Thoracic aorta (tissue), 2 donors: ENCODE data around the gene SKIL. TPM values are rescaled to one million over a fixed set of nuclear protein-coding genes. Genes with fewer than 3 reads are reported as not detected.

Experiments used
- ATAC-seq: fragments of 150-250 bp; one replicate; pipeline ENCODE4 v1.8.0; 2017; ENCODE audit warnings: low read depth; ENCODE audit not compliant: insufficient number of reproducible peaks, low FRiP score
- DNase-seq: peaks from one replicate; pipeline ENCODE4 v3.0.0-alpha.2; 2020; ENCODE audit warnings: low spot score
- H3K27ac ChIP-seq, 2 donors: fragments of 200-600 bp; sonication (generic); 1 replicate in 1 of 2; 2 replicates in 1 of 2; pipeline ENCODE4 v1.5.1; 2016; ENCODE audit warnings: mild to moderate bottlenecking in 2 of 2, moderate library complexity in 2 of 2
- H3K27me3 ChIP-seq: fragments of 200-600 bp; sonication (generic); replicated peaks from 2 replicates; pipeline ENCODE4 v1.6.0; 2016; ENCODE audit warnings: mild to moderate bottlenecking; ENCODE audit not compliant: insufficient read depth
- H3K36me3 ChIP-seq: fragments of 200-600 bp; sonication (generic); one replicate; pipeline ENCODE4 v1.5.1; 2016
- H3K4me1 ChIP-seq, 2 donors: fragments of 200-600 bp; sonication (generic); 1 replicate in 1 of 2; 2 replicates in 1 of 2; pipeline versions ENCODE4 v1.5.1 to v1.6.0; 2016; ENCODE audit warnings: low read depth in 2 of 2, mild to moderate bottlenecking in 1 of 2; ENCODE audit not compliant: control insufficient read depth in 1 of 2
- H3K4me3 ChIP-seq: fragments of 200-600 bp; sonication (generic); 2 replicates; pipeline ENCODE4 v1.5.1; 2016; ENCODE audit warnings: mild to moderate bottlenecking
- H3K9me3 ChIP-seq: fragments of 200-600 bp; sonication (generic); 2 replicates; pipeline ENCODE4 v1.5.1; 2016
- total RNA-seq, 2 donors: library from RNA; depleted of rRNA; stranded (reverse); fragments of >200 nt; gene quantifications; one replicate each; pipeline versions ENCODE4 v1.1.0 to v1.2.3, GENCODE V29; 2016
- TF ChIP-seq, protein P1 (sequence below): fragments of 200-600 bp; sonication (generic); IDR thresholded peaks from one replicate; pipeline ENCODE4 v1.5.1; 2019; ENCODE audit warnings: antibody characterized with exemption

The SKIL gene
- total RNA-seq, 2 donors from 2014 or later, result 60.1 to 104 TPM

DNA sequence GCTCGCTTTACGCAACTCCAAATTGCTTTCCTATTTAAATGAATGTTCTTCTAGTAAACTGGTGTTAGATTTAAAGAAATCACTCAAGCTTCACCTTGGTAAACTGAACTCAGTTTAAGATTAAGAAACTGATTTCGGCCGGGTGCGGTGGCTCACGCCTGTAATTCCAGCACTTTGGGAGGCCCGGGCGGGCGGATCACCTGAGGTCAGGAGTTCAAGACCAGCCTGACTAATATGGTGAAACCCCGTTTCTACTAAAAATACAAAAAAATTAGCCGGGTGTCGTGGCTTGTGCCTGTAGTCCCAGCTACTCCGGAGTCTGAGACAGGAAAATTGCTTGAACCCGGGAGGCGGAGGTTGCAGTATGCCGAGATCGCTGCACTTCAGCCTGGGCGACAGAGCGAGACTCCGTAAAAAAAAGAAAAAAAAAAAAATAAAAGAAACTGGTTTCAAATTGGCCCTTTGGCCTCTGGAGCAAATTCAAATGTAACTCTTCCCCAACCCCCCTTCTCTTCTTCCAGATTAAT lies 1.7 kb downstream of the SKIL start:
- H3K4me1 ChIP-seq, result peaks cover 54 to 62% of the 10 kb centered on the region in 2 donors
- no peak for ATAC-seq

DNA sequence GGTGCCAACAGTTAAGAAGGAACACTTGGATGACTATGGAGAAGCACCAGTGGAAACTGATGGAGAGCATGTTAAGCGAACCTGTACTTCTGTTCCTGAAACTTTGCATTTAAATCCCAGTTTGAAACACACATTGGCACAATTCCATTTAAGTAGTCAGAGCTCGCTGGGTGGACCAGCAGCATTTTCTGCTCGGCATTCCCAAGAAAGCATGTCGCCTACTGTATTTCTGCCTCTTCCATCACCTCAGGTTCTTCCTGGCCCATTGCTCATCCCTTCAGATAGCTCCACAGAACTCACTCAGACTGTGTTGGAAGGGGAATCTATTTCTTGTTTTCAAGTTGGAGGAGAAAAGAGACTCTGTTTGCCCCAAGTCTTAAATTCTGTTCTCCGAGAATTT lies 3.0 kb downstream of the SKIL start:
- Histone ChIP-seq H3K27ac (no peak overlapping the region), H3K36me3 (no peaks in the 10 kb centered on the region), H3K4me3 (peak overlapping the region; percentile 98), H3K4me1 (peaks cover 58 to 71% of the 10 kb centered on the region in 2 donors), H3K9me3 (no peaks in the 10 kb centered on the region), H3K27me3 (no peaks in the 10 kb centered on the region)
- DNase-seq, result no peak
- TF ChIP-seq, protein P1, sequence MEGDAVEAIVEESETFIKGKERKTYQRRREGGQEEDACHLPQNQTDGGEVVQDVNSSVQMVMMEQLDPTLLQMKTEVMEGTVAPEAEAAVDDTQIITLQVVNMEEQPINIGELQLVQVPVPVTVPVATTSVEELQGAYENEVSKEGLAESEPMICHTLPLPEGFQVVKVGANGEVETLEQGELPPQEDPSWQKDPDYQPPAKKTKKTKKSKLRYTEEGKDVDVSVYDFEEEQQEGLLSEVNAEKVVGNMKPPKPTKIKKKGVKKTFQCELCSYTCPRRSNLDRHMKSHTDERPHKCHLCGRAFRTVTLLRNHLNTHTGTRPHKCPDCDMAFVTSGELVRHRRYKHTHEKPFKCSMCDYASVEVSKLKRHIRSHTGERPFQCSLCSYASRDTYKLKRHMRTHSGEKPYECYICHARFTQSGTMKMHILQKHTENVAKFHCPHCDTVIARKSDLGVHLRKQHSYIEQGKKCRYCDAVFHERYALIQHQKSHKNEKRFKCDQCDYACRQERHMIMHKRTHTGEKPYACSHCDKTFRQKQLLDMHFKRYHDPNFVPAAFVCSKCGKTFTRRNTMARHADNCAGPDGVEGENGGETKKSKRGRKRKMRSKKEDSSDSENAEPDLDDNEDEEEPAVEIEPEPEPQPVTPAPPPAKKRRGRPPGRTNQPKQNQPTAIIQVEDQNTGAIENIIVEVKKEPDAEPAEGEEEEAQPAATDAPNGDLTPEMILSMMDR, result no peak
- ATAC-seq, result no peak

More for the DNA sequence above, 1.7 kb downstream of the SKIL start:
- H3K36me3 ChIP-seq, result no peaks in the 10 kb centered on the region
- H3K9me3 ChIP-seq, result no peaks in the 10 kb centered on the region
- peak overlapping the region in 1 of 2 donors; percentile 100 for H3K27ac ChIP-seq
- no peaks in the 10 kb centered on the region for H3K27me3 ChIP-seq
- peak overlapping the region; percentile 98 for H3K4me3 ChIP-seq
- TF ChIP-seq, protein P1, result no peak
- DNase-seq, result no peak

DNA sequence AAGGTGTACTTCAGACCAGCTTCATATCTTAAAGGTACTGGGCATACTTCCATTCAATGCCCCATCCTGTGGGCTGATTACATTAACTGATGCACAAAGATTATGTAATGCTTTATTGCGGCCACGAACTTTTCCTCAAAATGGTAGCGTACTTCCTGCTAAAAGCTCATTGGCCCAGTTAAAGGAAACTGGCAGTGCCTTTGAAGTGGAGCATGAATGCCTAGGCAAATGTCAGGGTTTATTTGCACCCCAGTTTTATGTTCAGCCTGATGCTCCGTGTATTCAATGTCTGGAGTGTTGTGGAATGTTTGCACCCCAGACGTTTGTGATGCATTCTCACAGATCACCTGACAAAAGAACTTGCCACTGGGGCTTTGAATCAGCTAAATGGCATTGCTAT lies 3.4 kb downstream of the SKIL start:
- Histone ChIP-seq H3K9me3 (no peaks in the 10 kb centered on the region), H3K4me1 (peaks cover 53 to 67% of the 10 kb centered on the region in 2 donors), H3K4me3 (peak overlapping the region; percentile 98), H3K27me3 (no peaks in the 10 kb centered on the region), H3K27ac (no peak overlapping the region), H3K36me3 (no peaks in the 10 kb centered on the region)
- TF ChIP-seq, protein P1, result no peak
- ATAC-seq (no peak), DNase-seq (no peak)

DNA sequence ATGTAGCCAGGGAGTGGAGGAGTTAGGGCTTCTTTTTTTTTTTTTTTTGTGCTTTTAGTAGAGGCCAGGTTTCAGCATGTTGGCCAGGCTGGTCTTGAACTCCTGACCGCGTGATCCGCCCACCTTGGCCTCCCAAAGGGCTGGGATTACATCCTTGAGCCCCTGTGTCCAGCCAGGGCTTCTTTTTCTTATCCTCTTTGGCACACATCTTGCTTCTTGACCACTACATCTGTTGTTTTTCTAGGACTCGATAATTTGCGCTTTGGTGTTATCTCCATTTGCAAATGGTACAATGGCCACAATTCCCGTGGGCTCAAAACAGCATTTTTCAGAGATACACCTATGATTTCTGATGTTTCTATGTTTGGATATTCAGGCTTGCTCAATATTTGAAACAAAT lies 4.2 kb downstream of the SKIL start:
- peaks cover 53 to 68% of the 10 kb centered on the region in 2 donors for H3K4me1 ChIP-seq
- TF ChIP-seq, protein P1, result no peak

DNA sequence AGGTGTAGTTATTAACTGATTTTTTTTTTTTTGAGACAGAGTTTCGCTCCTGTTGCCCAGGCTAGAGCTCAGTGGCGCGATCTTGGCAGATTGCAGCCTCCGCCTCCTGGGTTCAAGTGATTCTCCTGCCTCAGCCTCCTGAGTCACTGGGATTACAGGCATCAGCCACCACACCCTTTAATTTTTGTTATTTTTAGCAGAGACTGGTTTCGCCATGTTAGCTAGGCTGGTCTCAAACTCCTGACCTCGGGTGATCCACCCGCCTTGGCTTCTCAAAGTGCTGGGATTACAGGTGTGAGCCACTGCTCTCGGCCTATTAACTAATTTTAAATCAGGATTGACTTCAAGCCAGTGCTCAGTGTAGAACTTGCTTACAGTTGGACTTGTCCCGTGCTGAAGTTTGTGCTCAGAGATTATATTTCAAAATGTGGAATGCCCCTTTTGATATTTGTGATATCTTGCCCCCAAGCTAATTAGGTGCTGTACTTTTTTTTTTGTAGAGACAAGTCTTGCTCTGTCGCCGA lies 6.0 kb downstream of the SKIL start:
- TF ChIP-seq, protein P1, result no peak
- ATAC-seq (no peak), DNase-seq (no peak)
- Histone ChIP-seq H3K36me3 (no peaks in the 10 kb centered on the region), H3K4me1 (peaks cover 58 to 77% of the 10 kb centered on the region in 2 donors), H3K27ac (no peak overlapping the region), H3K27me3 (no peaks in the 10 kb centered on the region), H3K9me3 (no peaks in the 10 kb centered on the region), H3K4me3 (peak overlapping the region; percentile 45)

More for the DNA sequence above, 4.2 kb downstream of the SKIL start:
- no peak for DNase-seq
- no peaks in the 10 kb centered on the region for H3K36me3 ChIP-seq
- no peak overlapping the region for H3K27ac ChIP-seq
- H3K4me3 ChIP-seq, result peak overlapping the region; percentile 98
- no peak for ATAC-seq
- no peaks in the 10 kb centered on the region for H3K27me3 ChIP-seq
- H3K9me3 ChIP-seq, result no peaks in the 10 kb centered on the region
